GM23338 (cell line): Measurements from ENCODE around the gene OR5L1. TPM values are rescaled to one million over a fixed set of nuclear protein-coding genes. Genes with fewer than 3 reads are reported as not detected.

Source experiments
- ATAC-seq: fragments of 200-7000 bp; cut with Tn5 transposase; 3 replicates; pipeline ENCODE4 v1.9.1; 2020
- DNase-seq: peaks from one replicate; pipeline ENCODE4 v3.0.0-alpha.2; 2015; ENCODE audit warnings: low spot score
- H2AFZ ChIP-seq: fragments of 200-600 bp; sonication (generic); 2 replicates; pipeline ENCODE4 v1.8.0; 2016; ENCODE audit warnings: antibody characterized with exemption, mild to moderate bottlenecking, moderate library complexity
- H3F3A ChIP-seq: fragments of 200-600 bp; sonication (generic); replicated peaks from 2 replicates; pipeline ENCODE4 v1.8.0; 2017; ENCODE audit warnings: antibody characterized with exemption, mixed run types, low read depth
- H3K27ac ChIP-seq: fragments of 200-600 bp; sonication (generic); 2 replicates; pipeline ENCODE4 v1.6.1; 2016; ENCODE audit warnings: low read depth
- H3K27me3 ChIP-seq: fragments of 200-600 bp; sonication (generic); 2 replicates; pipeline ENCODE4 v1.8.0; 2016; ENCODE audit warnings: mild to moderate bottlenecking, mixed run types, moderate library complexity; ENCODE audit not compliant: insufficient read depth
- H3K36me3 ChIP-seq: fragments of 200-600 bp; sonication (generic); 2 replicates; pipeline ENCODE4 v1.8.0; 2016; ENCODE audit warnings: mild to moderate bottlenecking; ENCODE audit not compliant: insufficient read depth
- H3K4me1 ChIP-seq: fragments of 200-600 bp; sonication (generic); 2 replicates; pipeline ENCODE4 v1.8.0; 2016; ENCODE audit warnings: mild to moderate bottlenecking, moderate library complexity; ENCODE audit not compliant: insufficient read depth
- H3K4me2 ChIP-seq: fragments of 200-600 bp; sonication (generic); 2 replicates; pipeline ENCODE4 v1.7.1; 2017; ENCODE audit warnings: mixed run types
- H3K4me3 ChIP-seq: fragments of 200-600 bp; sonication (generic); 2 replicates; pipeline ENCODE4 v1.6.1; 2016; ENCODE audit warnings: mixed run types
- H3K79me2 ChIP-seq: fragments of 200-600 bp; sonication (generic); replicated peaks from 2 replicates; pipeline ENCODE4 v1.8.0; 2017; ENCODE audit warnings: mild to moderate bottlenecking; ENCODE audit not compliant: insufficient read depth
- H3K9me2 ChIP-seq: fragments of 200-600 bp; sonication (generic); 2 replicates; pipeline ENCODE4 v1.8.0; 2017; ENCODE audit not compliant: insufficient read depth
- H4K20me1 ChIP-seq: fragments of 200-600 bp; sonication (generic); replicated peaks from 2 replicates; pipeline ENCODE4 v1.8.0; 2017; ENCODE audit warnings: mild to moderate bottlenecking; ENCODE audit not compliant: insufficient read depth
- H3K27ac Mint-ChIP-seq: 2 replicates; pipeline ENCODE4 v1.8.0; 2020; ENCODE audit warnings: inconsistent platforms, mild to moderate bottlenecking, moderate library complexity, mixed read lengths
- H3K27me3 Mint-ChIP-seq: 3 replicates; pipeline ENCODE4 v1.8.0; 2022; ENCODE audit warnings: low read depth, mild to moderate bottlenecking, moderate library complexity, mixed read lengths, inconsistent platforms; ENCODE audit not compliant: insufficient read depth, poor library complexity
- H3K36me3 Mint-ChIP-seq: 3 replicates; pipeline ENCODE4 v1.8.0; 2021; ENCODE audit warnings: low read depth, mild to moderate bottlenecking, inconsistent platforms, moderate library complexity, mixed read lengths
- H3K4me1 Mint-ChIP-seq: 3 replicates; pipeline ENCODE4 v1.8.0; 2020; ENCODE audit warnings: mild to moderate bottlenecking, inconsistent platforms, mixed read lengths
- H3K4me3 Mint-ChIP-seq: 3 replicates; pipeline ENCODE4 v1.8.0; 2021; ENCODE audit warnings: moderate library complexity, mild to moderate bottlenecking, inconsistent platforms, mixed read lengths
- H3K9me3 Mint-ChIP-seq: 3 replicates; pipeline ENCODE4 v1.8.0; 2020; ENCODE audit warnings: moderate library complexity, mild to moderate bottlenecking, inconsistent platforms, mixed read lengths
- CREB1 ChIP-seq: fragments of 250-450 bp; sonication (Bioruptor Pico); IDR thresholded peaks from 2 replicates; pipeline ENCODE4 v1.5.0; 2020; ENCODE audit warnings: low read depth, mild to moderate bottlenecking, moderate library complexity
- CTCF ChIP-seq, 2 experiments: fragments of 200-600 bp in 1 of 2; sonication (generic) in 1 of 2; conservative IDR thresholded peaks; 2 replicates each; pipeline versions ENCODE4 v1.5.1 to v1.6.1; 2016 to 2017; ENCODE audit warnings: antibody characterized with exemption in 2 of 2, low read depth in 2 of 2, mild to moderate bottlenecking in 2 of 2, moderate library complexity in 1 of 2
- ETS1 ChIP-seq: IDR thresholded peaks from 2 replicates; pipeline ENCODE4 v1.6.1; 2016; ENCODE audit warnings: antibody characterized with exemption
- EZH2 ChIP-seq: fragments of 200-600 bp; sonication (generic); IDR thresholded peaks from one replicate; pipeline ENCODE4 v1.8.0; 2017; ENCODE audit warnings: antibody characterized with exemption, mild to moderate bottlenecking, low read depth; ENCODE audit not compliant: unreplicated experiment
- EZH2phosphoT487 ChIP-seq: fragments of 200-600 bp; sonication (generic); IDR thresholded peaks from one replicate; pipeline ENCODE4 v1.8.1; 2018; ENCODE audit warnings: antibody characterized with exemption; ENCODE audit not compliant: unreplicated experiment
- JUNB ChIP-seq: IDR thresholded peaks from one replicate; pipeline ENCODE4 v1.6.1; 2016; ENCODE audit warnings: antibody characterized with exemption; ENCODE audit not compliant: unreplicated experiment
- NANOG ChIP-seq: IDR thresholded peaks from 2 replicates; pipeline ENCODE4 v1.6.1; 2016; ENCODE audit warnings: antibody characterized with exemption, borderline replicate concordance
- POLR2AphosphoS5 ChIP-seq: IDR thresholded peaks from 2 replicates; pipeline ENCODE4 v1.6.1; 2016; ENCODE audit warnings: antibody characterized with exemption, low read depth
- REST ChIP-seq: IDR thresholded peaks from one replicate; pipeline ENCODE4 v1.6.1; 2018; ENCODE audit warnings: antibody characterized with exemption; ENCODE audit not compliant: unreplicated experiment
- STAT1 ChIP-seq: IDR thresholded peaks from one replicate; pipeline ENCODE4 v1.6.1; 2016; ENCODE audit warnings: antibody characterized with exemption; ENCODE audit not compliant: unreplicated experiment
- ZNF114 ChIP-seq: fragments of 250-450 bp; sonication (Bioruptor Pico); IDR thresholded peaks from 2 replicates; pipeline ENCODE4 v1.5.0; 2020; ENCODE audit warnings: mild to moderate bottlenecking, moderate library complexity
- ZNF331 ChIP-seq: fragments of 250-450 bp; sonication (Bioruptor Pico); IDR thresholded peaks from 2 replicates; pipeline ENCODE4 v1.5.0; 2020; ENCODE audit warnings: low read depth, mild to moderate bottlenecking, moderate library complexity
- ZNF462 ChIP-seq: fragments of 250-450 bp; sonication (Bioruptor Pico); IDR thresholded peaks from 2 replicates; pipeline ENCODE4 v1.5.0; 2020; ENCODE audit warnings: mild to moderate bottlenecking, moderate library complexity
- polyA plus RNA-seq: library from polyadenylated mRNA; unstranded; fragments of >200 nt; fragmentation: Nextera tagmentation; extraction: Ambion mirVana; gene quantifications from 2 replicates; pipeline ENCODE4 v1.2.1, GENCODE V29; 2016
- total RNA-seq: library from RNA; depleted of rRNA; stranded (reverse); fragments of >200 nt; shearing (Covaris generic); gene quantifications from 2 replicates; pipeline ENCODE4 v1.2.3, GENCODE V29; 2014

The OR5L1 gene
- total and polyA plus RNA-seq, 2 experiments from 2014 or later = not detected

GRCh38 chr11:55773138-55773537 lies 38.0 kb upstream of the OR5L1 start, which contains the start of gene OR5D13:
Gene OR5D13, plus strand, starts transcription at chr11:55773438. Its CDS starts 0 bp downstream, at chr11:55773438.
- Histone ChIP-seq H3K4me3 (no peak within 1 kb of the TSS), H3K79me2 (no peaks in the 10 kb centered on the region), H3K36me3 (peaks cover 15% of the 10 kb centered on the region), H2AFZ (no peak within 1 kb of the TSS), H3K4me2 (no peak within 1 kb of the TSS), H3K9me2 (no peaks in the 10 kb centered on the region), H3K4me1 (no peaks in the 10 kb centered on the region), H4K20me1 (no peaks in the 10 kb centered on the region), H3K27ac (no peak within 1 kb of the TSS), H3F3A (no peaks in the 10 kb centered on the region), H3K27me3 (no peaks in the 10 kb centered on the region)
- ATAC-seq (no peak), DNase-seq (no peak)
- H3K4me1 Mint-ChIP-seq = no peaks in the 10 kb centered on the region
- H3K27ac Mint-ChIP-seq = no peak within 1 kb of the TSS
- H3K27me3 Mint-ChIP-seq = no peaks in the 10 kb centered on the region
- no peak within 1 kb of the TSS for H3K4me3 Mint-ChIP-seq
- H3K36me3 Mint-ChIP-seq = peaks cover 24% of the 10 kb centered on the region; the same call in 2 of the 3 replicates
- H3K9me3 Mint-ChIP-seq = peaks cover 86% of the 10 kb centered on the region
- TF ChIP-seq REST = no peak
- TF ChIP-seq ETS1 = no peak
- no peak for TF ChIP-seq CREB1 (CRISPR knock-in tag)
- no peak for TF ChIP-seq ZNF462 (CRISPR knock-in tag)
- no peak for TF ChIP-seq EZH2phosphoT487
- no peak for TF ChIP-seq NANOG
- TF ChIP-seq ZNF114 (CRISPR knock-in tag) = no peak
- TF ChIP-seq CTCF (conservative IDR thresholded peaks at IDR 0.05; ENCODE audit: low read depth in 2 of 2) = no peak
- TF ChIP-seq STAT1 = no peak
- TF ChIP-seq POLR2AphosphoS5 = no peak
- TF ChIP-seq ZNF331 = no peak
- TF ChIP-seq EZH2 = no peak
- no peak for TF ChIP-seq JUNB
